ENCODE measurements around the gene PTPN9. TPM values are rescaled to one million over a fixed set of nuclear protein-coding genes. Genes with fewer than 3 reads are reported as not detected.
"Not testable (repeated sequence)": the region's sequence is repeated elsewhere in the genome, so short reads cannot be mapped to it uniquely, and the experiment has no call there.

Gene PTPN9
- total and polyA plus RNA-seq, 4 donors, result 7.1 to 32.4 (median 19.9) TPM

DNA sequence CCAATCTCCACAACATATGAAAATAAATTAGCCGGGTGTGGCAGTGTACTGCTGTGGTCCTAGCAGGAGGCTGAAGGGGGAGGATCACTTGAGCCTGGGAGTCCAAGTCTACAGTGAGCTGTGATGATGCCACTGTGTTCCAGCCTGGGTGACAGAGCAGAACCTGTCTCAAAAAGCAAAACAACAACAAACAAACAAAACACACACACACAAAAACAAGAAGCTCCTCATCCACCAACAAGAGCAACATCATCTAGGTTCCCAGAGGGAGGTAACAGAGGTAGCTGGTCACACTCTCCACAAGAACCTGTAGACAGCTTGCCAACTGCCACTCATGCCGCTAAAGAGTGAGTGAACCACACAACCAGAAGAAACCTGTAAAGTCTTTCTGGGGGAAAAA, 34.8 kb downstream of the PTPN9 start:
- ATAC-seq (ENCODE audit: insufficient read depth, low FRiP score) (no peak), DNase-seq (peak in 1 of 3 donors; percentile 41)
- H3K27me3 ChIP-seq (ENCODE audit: control insufficient read depth in 3 of 3, insufficient read depth in 3 of 3, low read length in 2 of 3), result no peaks in the 10 kb centered on the region
- 82 to 93% methylated on average over 2 of the region's 2 CpGs for WGBS, 2 donors
- H3K27ac ChIP-seq (ENCODE audit: low read depth in 1 of 2, low read length in 1 of 2), result no peak overlapping the region
- H3K4me1 ChIP-seq (ENCODE audit: control insufficient read depth in 5 of 5, insufficient read depth in 5 of 5, low read length in 5 of 5), result peaks cover 0 to 8% (median 0%) of the 10 kb centered on the region in 5 donors
- no peaks in the 10 kb centered on the region for H3K9me3 ChIP-seq (ENCODE audit: control insufficient read depth in 4 of 4, insufficient read depth in 3 of 4, low read length in 3 of 4)
- H3K4me3 ChIP-seq, result no peak overlapping the region
- no peak overlapping the region for H3K9ac ChIP-seq (ENCODE audit: insufficient read depth in 1 of 2, low read length in 2 of 2)
- H3K36me3 ChIP-seq (ENCODE audit: control insufficient read depth in 4 of 4, insufficient read depth in 4 of 4, low read length in 4 of 4), result peaks cover 0 to 2% (median 0%) of the 10 kb centered on the region in 4 donors
- TF ChIP-seq CTCF (IDR thresholded peaks at IDR 0.05; ENCODE audit: control extremely low read depth, extremely low read depth), result no peak

DNA sequence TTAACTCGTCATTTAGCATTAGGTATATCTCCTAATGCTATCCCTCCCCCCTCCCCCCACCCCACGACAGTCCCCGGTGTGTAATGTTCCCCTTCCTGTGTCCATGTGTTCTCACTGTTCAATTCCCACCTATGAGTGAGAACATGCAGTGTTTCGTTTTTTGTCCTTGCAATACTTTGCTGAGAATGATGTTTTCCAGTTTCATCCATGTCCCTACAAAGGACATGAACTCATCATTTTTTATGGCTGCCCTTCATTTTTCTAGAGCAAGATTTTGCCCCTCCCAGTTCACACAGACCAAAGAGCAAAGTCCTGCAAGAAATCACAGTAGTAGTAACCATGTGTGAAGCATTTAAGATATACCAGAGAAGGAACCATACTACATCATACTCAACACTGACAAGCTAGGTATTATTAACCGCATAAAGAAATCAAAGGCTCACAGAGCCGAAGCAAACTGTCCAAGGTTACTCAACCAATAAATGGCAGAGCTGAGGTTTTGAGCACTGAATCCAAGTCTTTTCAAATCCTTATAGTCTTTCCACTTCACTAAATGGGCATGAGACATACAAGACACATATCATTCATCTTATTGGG, 36.1 kb downstream of the PTPN9 start:
- peak overlapping the region in 1 of 2 donors; percentile 48 for H3K27ac ChIP-seq (ENCODE audit: low read depth in 1 of 2, low read length in 1 of 2)
- not testable (repeated sequence) for H3K4me3 ChIP-seq; H3K4me1 ChIP-seq (ENCODE audit: control insufficient read depth in 5 of 5, insufficient read depth in 5 of 5, low read length in 5 of 5); H3K9me3 ChIP-seq (ENCODE audit: control insufficient read depth in 4 of 4, insufficient read depth in 3 of 4, low read length in 3 of 4); ATAC-seq (ENCODE audit: insufficient read depth, low FRiP score); DNase-seq; H3K27me3 ChIP-seq (ENCODE audit: control insufficient read depth in 3 of 3, insufficient read depth in 3 of 3, low read length in 2 of 3); H3K9ac ChIP-seq (ENCODE audit: insufficient read depth in 1 of 2, low read length in 2 of 2); H3K36me3 ChIP-seq (ENCODE audit: control insufficient read depth in 4 of 4, insufficient read depth in 4 of 4, low read length in 4 of 4)
- WGBS, 2 donors, result 78 to 85% methylated on average over 4 to 5 of the region's 6 CpGs

- H3K27ac ChIP-seq (ENCODE audit: low read depth in 1 of 2, low read length in 1 of 2), result peak overlapping the region in 1 of 2 donors; percentile 38
- H3K36me3 ChIP-seq (ENCODE audit: control insufficient read depth in 4 of 4, insufficient read depth in 4 of 4, low read length in 4 of 4), result peaks cover 0 to 2% (median 0%) of the 10 kb centered on the region in 4 donors
- no peak for DNase-seq
- H3K4me1 ChIP-seq (ENCODE audit: control insufficient read depth in 5 of 5, insufficient read depth in 5 of 5, low read length in 5 of 5), result peaks cover 0 to 8% (median 0%) of the 10 kb centered on the region in 5 donors
- no peaks in the 10 kb centered on the region for H3K27me3 ChIP-seq (ENCODE audit: control insufficient read depth in 3 of 3, insufficient read depth in 3 of 3, low read length in 2 of 3)
- no peak overlapping the region for H3K9ac ChIP-seq (ENCODE audit: insufficient read depth in 1 of 2, low read length in 2 of 2)
- no peaks in the 10 kb centered on the region for H3K9me3 ChIP-seq (ENCODE audit: control insufficient read depth in 4 of 4, insufficient read depth in 3 of 4, low read length in 3 of 4)
- ATAC-seq (ENCODE audit: insufficient read depth, low FRiP score), result no peak
- no peak for TF ChIP-seq CTCF (IDR thresholded peaks at IDR 0.05; ENCODE audit: control extremely low read depth, extremely low read depth)
- WGBS, 2 donors, result 54 to 56% methylated on average over 2 of the region's 2 CpGs
- H3K4me3 ChIP-seq, result no peak overlapping the region
These were observed 36.7 kb downstream of the PTPN9 start for GRCh38 chr15:75542386-75542797.

DNA sequence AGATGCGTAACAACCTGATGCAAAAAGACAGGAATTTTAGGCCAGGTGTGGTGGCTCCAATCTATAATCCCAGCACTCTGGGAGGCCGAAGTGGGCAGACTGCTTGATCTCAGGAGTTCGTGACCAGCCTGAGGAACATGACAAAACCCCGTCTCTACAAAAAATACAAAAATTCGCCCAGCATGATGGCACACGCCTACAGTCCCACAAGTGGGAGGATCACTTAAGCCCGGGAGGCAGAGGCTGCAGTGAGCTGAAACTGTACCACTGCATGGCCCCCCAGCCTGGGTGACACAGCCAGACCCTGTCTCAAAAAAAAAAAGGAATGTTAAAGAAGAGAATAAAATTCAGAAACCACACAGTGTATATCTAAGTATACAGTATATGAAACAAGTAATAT, 40.7 kb downstream of the PTPN9 start:
- DNase-seq (no peak), ATAC-seq (ENCODE audit: insufficient read depth, low FRiP score) (no peak)
- H3K4me1 ChIP-seq (ENCODE audit: control insufficient read depth in 5 of 5, insufficient read depth in 5 of 5, low read length in 5 of 5), result peaks cover 0 to 10% (median 0%) of the 10 kb centered on the region in 5 donors
- H3K27me3 ChIP-seq (ENCODE audit: control insufficient read depth in 3 of 3, insufficient read depth in 3 of 3, low read length in 2 of 3), result no peaks in the 10 kb centered on the region
- no peaks in the 10 kb centered on the region for H3K36me3 ChIP-seq (ENCODE audit: control insufficient read depth in 4 of 4, insufficient read depth in 4 of 4, low read length in 4 of 4)
- no peaks in the 10 kb centered on the region for H3K9me3 ChIP-seq (ENCODE audit: control insufficient read depth in 4 of 4, insufficient read depth in 3 of 4, low read length in 3 of 4)
- no peak overlapping the region for H3K9ac ChIP-seq (ENCODE audit: insufficient read depth in 1 of 2, low read length in 2 of 2)
- no peak overlapping the region for H3K27ac ChIP-seq (ENCODE audit: low read depth in 1 of 2, low read length in 1 of 2)
- whole genome bisulfite sequencing, 2 donors, result 94 to 97% methylated on average over 7 of the region's 7 CpGs
- TF ChIP-seq CTCF (IDR thresholded peaks at IDR 0.05; ENCODE audit: control extremely low read depth, extremely low read depth), result no peak
- no peak overlapping the region for H3K4me3 ChIP-seq

Data from lung (tissue), 12 donors.